Stimulated activated naive B cell treated with anti-CD40 and anti-IgM and Interleukin-4, amounts not matched to agents 10 μg/mL and 1 μg/mL and 100 μg/mL, for 72 hours (primary cell): Measurements from ENCODE around the gene NOC2L.

Source experiments
- ATAC-seq, 2 donors: fragments of 150-1000 bp; cut with Tn5 transposase; replicated peaks; 2 replicates each; pipeline ENCODE4 v1.10.0; 2021; ENCODE audit warnings: moderate library complexity in 1 of 2
- DNase-seq: peaks from one replicate; pipeline ENCODE4 v3.0.0; 2021
- H3K27ac Mint-ChIP-seq: one replicate; pipeline ENCODE4 v1.8.0; 2022; ENCODE audit warnings: mild to moderate bottlenecking, mixed read lengths
- H3K27me3 Mint-ChIP-seq, 2 donors: one replicate each; pipeline ENCODE4 v1.8.0; 2022; ENCODE audit warnings: mixed read lengths in 2 of 2
- H3K36me3 Mint-ChIP-seq, 2 donors: one replicate each; pipeline ENCODE4 v1.8.0; 2022; ENCODE audit warnings: mixed read lengths in 2 of 2, mild to moderate bottlenecking in 1 of 2
- H3K4me1 Mint-ChIP-seq, 2 donors: one replicate each; pipeline ENCODE4 v1.8.0; 2022; ENCODE audit warnings: mixed read lengths in 2 of 2, mild to moderate bottlenecking in 1 of 2
- H3K4me3 Mint-ChIP-seq, 2 donors: one replicate each; pipeline ENCODE4 v1.8.0; 2022; ENCODE audit warnings: mild to moderate bottlenecking in 2 of 2, mixed read lengths in 2 of 2, moderate library complexity in 1 of 2
- H3K9me3 Mint-ChIP-seq, 2 donors: one replicate each; pipeline ENCODE4 v1.8.0; 2022; ENCODE audit warnings: mixed read lengths in 2 of 2, mild to moderate bottlenecking in 1 of 2

The NOC2L gene

GRCh38 chr1:958823-959730 is at the start of gene NOC2L:
Gene NOC2L, minus strand, starts transcription at chr1:959256. Its CDS starts 16 bp downstream, at chr1:959240.
- peaks cover 33 to 45% of the 10 kb centered on the region in 2 donors for H3K36me3 Mint-ChIP-seq
- H3K4me3 Mint-ChIP-seq = peak within 1 kb of the TSS; percentile 86 to 96
- no peaks in the 10 kb centered on the region for H3K9me3 Mint-ChIP-seq
- no peaks in the 10 kb centered on the region for H3K27me3 Mint-ChIP-seq
- DNase-seq (peak; percentile 88), ATAC-seq (peak; percentile 87 to 91)
- peaks cover 21 to 56% of the 10 kb centered on the region in 2 donors for H3K4me1 Mint-ChIP-seq
- peak within 1 kb of the TSS; percentile 90 for H3K27ac Mint-ChIP-seq

- ATAC-seq (no peak), DNase-seq (no peak)
- H3K4me1 Mint-ChIP-seq = peaks cover 14 to 20% of the 10 kb centered on the region in 2 donors
- H3K36me3 Mint-ChIP-seq = peaks cover 0 to 2% of the 10 kb centered on the region in 2 donors
- H3K27ac Mint-ChIP-seq = no peak overlapping the region
- no peak overlapping the region for H3K4me3 Mint-ChIP-seq
- peaks cover 2 to 3% of the 10 kb centered on the region in 2 donors for H3K9me3 Mint-ChIP-seq
- peaks cover 39 to 56% of the 10 kb centered on the region in 2 donors for H3K27me3 Mint-ChIP-seq
Observed at GRCh38 chr1:1006305-1007159, 47.5 kb upstream of the NOC2L start.

- peaks cover 14 to 24% of the 10 kb centered on the region in 2 donors for H3K4me1 Mint-ChIP-seq
- no peak overlapping the region for H3K4me3 Mint-ChIP-seq
- H3K9me3 Mint-ChIP-seq = peaks cover 2 to 3% of the 10 kb centered on the region in 2 donors
- DNase-seq = no peak
- ATAC-seq = no peak
- peaks cover 42 to 60% of the 10 kb centered on the region in 2 donors for H3K27me3 Mint-ChIP-seq
- H3K36me3 Mint-ChIP-seq = peaks cover 0 to 2% of the 10 kb centered on the region in 2 donors
- no peak overlapping the region for H3K27ac Mint-ChIP-seq
Observed at GRCh38 chr1:1005774-1006304, 46.8 kb upstream of the NOC2L start.

GRCh38 chr1:1004780-1005697 is 46.0 kb upstream of the NOC2L start:
- Mint-ChIP-seq H3K4me3 (peak overlapping the region in 1 of 2 donors; percentile 12), H3K4me1 (peaks cover 16 to 27% of the 10 kb centered on the region in 2 donors), H3K27me3 (peaks cover 47 to 63% of the 10 kb centered on the region in 2 donors), H3K27ac (no peak overlapping the region), H3K9me3 (peaks cover 2 to 3% of the 10 kb centered on the region in 2 donors), H3K36me3 (peaks cover 0 to 2% of the 10 kb centered on the region in 2 donors)
- no peak for DNase-seq
- no peak for ATAC-seq

- no peak overlapping the region for H3K27ac Mint-ChIP-seq
- ATAC-seq = no peak
Observed at GRCh38 chr1:1004420-1004779, 45.3 kb upstream of the NOC2L start.

GRCh38 chr1:1003618-1004419 is 44.8 kb upstream of the NOC2L start:
- Mint-ChIP-seq H3K9me3 (no peaks in the 10 kb centered on the region), H3K27me3 (peaks cover 49 to 64% of the 10 kb centered on the region in 2 donors), H3K36me3 (no peaks in the 10 kb centered on the region), H3K4me1 (peaks cover 13 to 24% of the 10 kb centered on the region in 2 donors), H3K27ac (no peak overlapping the region), H3K4me3 (no peak overlapping the region)
- ATAC-seq (no peak), DNase-seq (no peak)

More at GRCh38 chr1:1004420-1004779, 45.3 kb upstream of the NOC2L start:
- H3K27me3 Mint-ChIP-seq = peaks cover 47 to 63% of the 10 kb centered on the region in 2 donors
- H3K4me3 Mint-ChIP-seq = no peak overlapping the region
- no peak for DNase-seq
- peaks cover 2 to 3% of the 10 kb centered on the region in 2 donors for H3K9me3 Mint-ChIP-seq
- H3K36me3 Mint-ChIP-seq = peaks cover 0 to 2% of the 10 kb centered on the region in 2 donors
- peaks cover 16 to 27% of the 10 kb centered on the region in 2 donors for H3K4me1 Mint-ChIP-seq

GRCh38 chr1:1001057-1001783 is 42.2 kb upstream of the NOC2L start:
- DNase-seq (no peak), ATAC-seq (no peak)
- peaks cover 14 to 27% of the 10 kb centered on the region in 2 donors for H3K4me1 Mint-ChIP-seq
- H3K36me3 Mint-ChIP-seq = no peaks in the 10 kb centered on the region
- no peaks in the 10 kb centered on the region for H3K9me3 Mint-ChIP-seq
- H3K4me3 Mint-ChIP-seq = peak overlapping the region; percentile 75 to 82
- peak overlapping the region; percentile 84 for H3K27ac Mint-ChIP-seq
- peaks cover 49 to 62% of the 10 kb centered on the region in 2 donors for H3K27me3 Mint-ChIP-seq

GRCh38 chr1:1000357-1001056 is 41.5 kb upstream of the NOC2L start:
- Mint-ChIP-seq H3K4me3 (peak overlapping the region; percentile 75 to 82), H3K27ac (peak overlapping the region; percentile 84), H3K4me1 (peaks cover 16 to 32% of the 10 kb centered on the region in 2 donors), H3K27me3 (peaks cover 49 to 63% of the 10 kb centered on the region in 2 donors), H3K36me3 (no peaks in the 10 kb centered on the region), H3K9me3 (no peaks in the 10 kb centered on the region)
- peak; percentile 19 to 24 for ATAC-seq
- DNase-seq = no peak

- Mint-ChIP-seq H3K27me3 (peaks cover 49 to 63% of the 10 kb centered on the region in 2 donors), H3K4me1 (peaks cover 11 to 27% of the 10 kb centered on the region in 2 donors), H3K27ac (peak within 1 kb of the TSS; percentile 84), H3K9me3 (no peaks in the 10 kb centered on the region), H3K36me3 (no peaks in the 10 kb centered on the region), H3K4me3 (peak within 1 kb of the TSS; percentile 75 to 82)
- no peak for DNase-seq
- peak; percentile 48 to 60 for ATAC-seq
Observed at GRCh38 chr1:999725-1000356, 40.8 kb upstream of the NOC2L start, which contains the start of gene HES4. Gene HES4, minus strand, starts transcription at chr1:1000097. Its CDS starts 124 bp downstream, at chr1:999973.

GRCh38 chr1:998995-999724 is 40.1 kb upstream of the NOC2L start:
- ATAC-seq (peak in 1 of 2 donors; percentile 3), DNase-seq (no peak)
- Mint-ChIP-seq H3K36me3 (no peaks in the 10 kb centered on the region), H3K4me1 (peaks cover 8 to 21% of the 10 kb centered on the region in 2 donors), H3K4me3 (peak overlapping the region in 1 of 2 donors; percentile 35), H3K27me3 (peaks cover 45 to 62% of the 10 kb centered on the region in 2 donors), H3K9me3 (no peaks in the 10 kb centered on the region), H3K27ac (no peak overlapping the region)

- H3K4me1 Mint-ChIP-seq = peaks cover 9 to 21% of the 10 kb centered on the region in 2 donors
- peaks cover 43 to 59% of the 10 kb centered on the region in 2 donors for H3K27me3 Mint-ChIP-seq
- DNase-seq (no peak), ATAC-seq (no peak)
- H3K4me3 Mint-ChIP-seq = no peak overlapping the region
- no peaks in the 10 kb centered on the region for H3K36me3 Mint-ChIP-seq
- H3K9me3 Mint-ChIP-seq = no peaks in the 10 kb centered on the region
- no peak overlapping the region for H3K27ac Mint-ChIP-seq
Observed at GRCh38 chr1:998745-998994, 39.6 kb upstream of the NOC2L start.
